Loucy (cell line): ENCODE measurements around the gene PRAMEF8.
"Not testable (repeated sequence)": the region's sequence is repeated elsewhere in the genome, so short reads cannot be mapped to it uniquely, and the experiment has no call there.

Source experiments
- CTCF ChIP-seq: fragments of 200-600 bp; sonication (generic); conservative IDR thresholded peaks from 2 replicates; pipeline ENCODE4 v1.5.1; 2014; ENCODE audit warnings: mild to moderate bottlenecking, antibody characterized with exemption, low read length
- EZH2phosphoT487 ChIP-seq: fragments of 200-600 bp; IDR thresholded peaks from 2 replicates; pipeline ENCODE4 v1.6.1; 2018; ENCODE audit warnings: antibody characterized with exemption, mild to moderate bottlenecking, moderate library complexity, borderline replicate concordance

GRCh38 chr1:13279617-13280016, 5.3 kb downstream of the PRAMEF8 start:
- TF ChIP-seq CTCF, EZH2phosphoT487: not testable (repeated sequence)
